Stimulated activated naive B cell treated with anti-CD40 and anti-IgM and Interleukin-4, amounts not matched to agents 10 μg/mL and 1 μg/mL and 100 μg/mL, for 72 hours (primary cell): ENCODE data around the gene VPS9D1.

Experiments
- ATAC-seq, 2 donors: fragments of 150-1000 bp; cut with Tn5 transposase; replicated peaks; 2 replicates each; pipeline ENCODE4 v1.10.0; 2021; ENCODE audit warnings: moderate library complexity in 1 of 2
- DNase-seq: peaks from one replicate; pipeline ENCODE4 v3.0.0; 2021
- H3K27ac Mint-ChIP-seq: one replicate; pipeline ENCODE4 v1.8.0; 2022; ENCODE audit warnings: mild to moderate bottlenecking, mixed read lengths
- H3K27me3 Mint-ChIP-seq, 2 donors: one replicate each; pipeline ENCODE4 v1.8.0; 2022; ENCODE audit warnings: mixed read lengths in 2 of 2
- H3K36me3 Mint-ChIP-seq, 2 donors: one replicate each; pipeline ENCODE4 v1.8.0; 2022; ENCODE audit warnings: mixed read lengths in 2 of 2, mild to moderate bottlenecking in 1 of 2
- H3K4me1 Mint-ChIP-seq, 2 donors: one replicate each; pipeline ENCODE4 v1.8.0; 2022; ENCODE audit warnings: mixed read lengths in 2 of 2, mild to moderate bottlenecking in 1 of 2
- H3K4me3 Mint-ChIP-seq, 2 donors: one replicate each; pipeline ENCODE4 v1.8.0; 2022; ENCODE audit warnings: mild to moderate bottlenecking in 2 of 2, mixed read lengths in 2 of 2, moderate library complexity in 1 of 2
- H3K9me3 Mint-ChIP-seq, 2 donors: one replicate each; pipeline ENCODE4 v1.8.0; 2022; ENCODE audit warnings: mixed read lengths in 2 of 2, mild to moderate bottlenecking in 1 of 2

Gene VPS9D1

GRCh38 chr16:89739383-89739782 is 18.7 kb upstream of the VPS9D1 start:
- Mint-ChIP-seq H3K9me3 (no peaks in the 10 kb centered on the region), H3K4me1 (peaks cover 7 to 8% of the 10 kb centered on the region in 2 donors), H3K27ac (no peak overlapping the region), H3K27me3 (no peaks in the 10 kb centered on the region), H3K4me3 (no peak overlapping the region), H3K36me3 (peaks cover 48 to 58% of the 10 kb centered on the region in 2 donors)
- ATAC-seq = no peak
- no peak for DNase-seq

GRCh38 chr16:89738538-89739317 is 18.0 kb upstream of the VPS9D1 start:
- Mint-ChIP-seq H3K9me3 (no peaks in the 10 kb centered on the region), H3K4me1 (peaks cover 8% of the 10 kb centered on the region in 2 donors), H3K4me3 (no peak overlapping the region), H3K27ac (peak overlapping the region; percentile 65), H3K27me3 (no peaks in the 10 kb centered on the region), H3K36me3 (peaks cover 47 to 59% of the 10 kb centered on the region in 2 donors)
- no peak for ATAC-seq
- no peak for DNase-seq

GRCh38 chr16:89738072-89738377 is 17.3 kb upstream of the VPS9D1 start:
- Mint-ChIP-seq H3K27ac (peak overlapping the region; percentile 68), H3K27me3 (no peaks in the 10 kb centered on the region), H3K4me1 (peaks cover 9% of the 10 kb centered on the region in 2 donors), H3K9me3 (no peaks in the 10 kb centered on the region), H3K36me3 (peaks cover 53 to 61% of the 10 kb centered on the region in 2 donors), H3K4me3 (no peak overlapping the region)
- ATAC-seq = no peak
- no peak for DNase-seq

GRCh38 chr16:89737341-89738071 is 16.8 kb upstream of the VPS9D1 start:
- Mint-ChIP-seq H3K4me1 (peaks cover 14 to 15% of the 10 kb centered on the region in 2 donors), H3K27me3 (no peaks in the 10 kb centered on the region), H3K36me3 (peaks cover 55 to 61% of the 10 kb centered on the region in 2 donors), H3K27ac (peak overlapping the region; percentile 68), H3K4me3 (no peak overlapping the region), H3K9me3 (no peaks in the 10 kb centered on the region)
- DNase-seq (no peak), ATAC-seq (no peak)

GRCh38 chr16:89736554-89736953 is 15.9 kb upstream of the VPS9D1 start:
- no peak for DNase-seq
- Mint-ChIP-seq H3K4me1 (peaks cover 18 to 21% of the 10 kb centered on the region in 2 donors), H3K4me3 (no peak overlapping the region)

GRCh38 chr16:89733792-89734191 is 13.1 kb upstream of the VPS9D1 start:
- Mint-ChIP-seq H3K4me3 (no peak overlapping the region), H3K27me3 (no peaks in the 10 kb centered on the region), H3K4me1 (peaks cover 13 to 17% of the 10 kb centered on the region in 2 donors), H3K9me3 (no peaks in the 10 kb centered on the region), H3K27ac (no peak overlapping the region), H3K36me3 (peaks cover 54 to 68% of the 10 kb centered on the region in 2 donors)
- ATAC-seq (no peak), DNase-seq (no peak)

More at GRCh38 chr16:89736554-89736953, 15.9 kb upstream of the VPS9D1 start:
- H3K9me3 Mint-ChIP-seq = no peaks in the 10 kb centered on the region
- peak overlapping the region; percentile 47 for H3K27ac Mint-ChIP-seq
- H3K36me3 Mint-ChIP-seq = peaks cover 57 to 67% of the 10 kb centered on the region in 2 donors
- H3K27me3 Mint-ChIP-seq = no peaks in the 10 kb centered on the region
- no peak for ATAC-seq

- no peak for DNase-seq
- Mint-ChIP-seq H3K27me3 (no peaks in the 10 kb centered on the region), H3K4me3 (no peak overlapping the region), H3K9me3 (no peaks in the 10 kb centered on the region), H3K4me1 (peaks cover 13 to 17% of the 10 kb centered on the region in 2 donors), H3K36me3 (peaks cover 51 to 65% of the 10 kb centered on the region in 2 donors), H3K27ac (no peak overlapping the region)
- no peak for ATAC-seq
Observed at GRCh38 chr16:89733322-89733721, 12.6 kb upstream of the VPS9D1 start.

- H3K36me3 Mint-ChIP-seq = peaks cover 48 to 62% of the 10 kb centered on the region in 2 donors
- no peaks in the 10 kb centered on the region for H3K9me3 Mint-ChIP-seq
- H3K4me3 Mint-ChIP-seq = no peak overlapping the region
- H3K4me1 Mint-ChIP-seq = peaks cover 13 to 17% of the 10 kb centered on the region in 2 donors
- H3K27me3 Mint-ChIP-seq = no peaks in the 10 kb centered on the region
- DNase-seq (no peak), ATAC-seq (no peak)
- H3K27ac Mint-ChIP-seq = no peak overlapping the region
Observed at GRCh38 chr16:89732918-89733242, 12.2 kb upstream of the VPS9D1 start.

GRCh38 chr16:89732142-89732917 is 11.6 kb upstream of the VPS9D1 start:
- H3K36me3 Mint-ChIP-seq = peaks cover 49 to 60% of the 10 kb centered on the region in 2 donors
- H3K9me3 Mint-ChIP-seq = no peaks in the 10 kb centered on the region
- no peak overlapping the region for H3K27ac Mint-ChIP-seq
- H3K27me3 Mint-ChIP-seq = no peaks in the 10 kb centered on the region
- ATAC-seq = peak in 1 of 2 donors; percentile 21
- no peak for DNase-seq
- peaks cover 13 to 17% of the 10 kb centered on the region in 2 donors for H3K4me1 Mint-ChIP-seq
- H3K4me3 Mint-ChIP-seq = no peak overlapping the region

- peaks cover 44 to 59% of the 10 kb centered on the region in 2 donors for H3K36me3 Mint-ChIP-seq
- no peaks in the 10 kb centered on the region for H3K9me3 Mint-ChIP-seq
- ATAC-seq (no peak), DNase-seq (no peak)
- H3K27me3 Mint-ChIP-seq = no peaks in the 10 kb centered on the region
- H3K4me3 Mint-ChIP-seq = no peak overlapping the region
- H3K27ac Mint-ChIP-seq = peak overlapping the region; percentile 56
- peaks cover 13 to 22% of the 10 kb centered on the region in 2 donors for H3K4me1 Mint-ChIP-seq
Observed at GRCh38 chr16:89730610-89731234, 10.0 kb upstream of the VPS9D1 start.

GRCh38 chr16:89729863-89730593 is 9.3 kb upstream of the VPS9D1 start:
- ATAC-seq (no peak), DNase-seq (no peak)
- Mint-ChIP-seq H3K27ac (no peak overlapping the region), H3K27me3 (no peaks in the 10 kb centered on the region), H3K4me1 (peaks cover 13 to 22% of the 10 kb centered on the region in 2 donors), H3K9me3 (no peaks in the 10 kb centered on the region), H3K36me3 (peaks cover 42 to 55% of the 10 kb centered on the region in 2 donors), H3K4me3 (no peak overlapping the region)

GRCh38 chr16:89729293-89729692 is 8.6 kb upstream of the VPS9D1 start:
- H3K27me3 Mint-ChIP-seq = no peaks in the 10 kb centered on the region
- H3K4me3 Mint-ChIP-seq = no peak overlapping the region
- no peak for ATAC-seq
- no peak for DNase-seq
- no peak overlapping the region for H3K27ac Mint-ChIP-seq
- no peaks in the 10 kb centered on the region for H3K9me3 Mint-ChIP-seq
- peaks cover 13 to 22% of the 10 kb centered on the region in 2 donors for H3K4me1 Mint-ChIP-seq
- peaks cover 36 to 48% of the 10 kb centered on the region in 2 donors for H3K36me3 Mint-ChIP-seq

GRCh38 chr16:89727406-89728120 is 6.9 kb upstream of the VPS9D1 start:
- Mint-ChIP-seq H3K36me3 (peaks cover 34 to 49% of the 10 kb centered on the region in 2 donors), H3K4me1 (peaks cover 13 to 32% of the 10 kb centered on the region in 2 donors), H3K4me3 (no peak overlapping the region), H3K27ac (peak overlapping the region; percentile 75), H3K27me3 (no peaks in the 10 kb centered on the region), H3K9me3 (no peaks in the 10 kb centered on the region)
- DNase-seq = no peak
- no peak for ATAC-seq
